Activated T-cell treated with anti-CD3 and anti-CD28 coated beads, Interleukin-2, amount 50 U/mL, for 24 hours (primary cell): ENCODE data around the gene PKN3.

Source experiments
- DNase-seq: peaks from one replicate; pipeline ENCODE4 v3.0.0-alpha.2; 2020
- H3K27ac Mint-ChIP-seq: 2 replicates; pipeline ENCODE4 v1.8.0; 2020; ENCODE audit warnings: mild to moderate bottlenecking, mixed read lengths
- H3K27me3 Mint-ChIP-seq: 2 replicates; pipeline ENCODE4 v1.8.0; 2020; ENCODE audit warnings: mixed read lengths
- H3K36me3 Mint-ChIP-seq: 2 replicates; pipeline ENCODE4 v1.8.0; 2020; ENCODE audit warnings: low read depth, mixed read lengths
- H3K4me1 Mint-ChIP-seq: 2 replicates; pipeline ENCODE4 v1.8.0; 2020; ENCODE audit warnings: low read depth, mixed read lengths
- H3K4me3 Mint-ChIP-seq: 2 replicates; pipeline ENCODE4 v1.8.0; 2020; ENCODE audit warnings: mild to moderate bottlenecking, moderate library complexity, mixed read lengths
- H3K9me3 Mint-ChIP-seq: 2 replicates; pipeline ENCODE4 v1.8.0; 2020; ENCODE audit warnings: mixed read lengths

The PKN3 gene

GRCh38 chr9:128718475-128718874, 16.2 kb downstream of the PKN3 start:
- DNase-seq: no peak
- Mint-ChIP-seq H3K36me3 (peaks cover 30% of the 10 kb centered on the region), H3K4me1 (peaks cover 14% of the 10 kb centered on the region), H3K27ac (no peak overlapping the region), H3K4me3 (no peak overlapping the region), H3K9me3 (no peaks in the 10 kb centered on the region), H3K27me3 (no peaks in the 10 kb centered on the region)

- Mint-ChIP-seq H3K27ac (no peak overlapping the region), H3K27me3 (no peaks in the 10 kb centered on the region), H3K9me3 (no peaks in the 10 kb centered on the region), H3K36me3 (peaks cover 39% of the 10 kb centered on the region), H3K4me1 (peaks cover 27% of the 10 kb centered on the region), H3K4me3 (no peak overlapping the region)
- no peak for DNase-seq
Measured at GRCh38 chr9:128719919-128720605, 17.8 kb downstream of the PKN3 start.

- Mint-ChIP-seq H3K27ac (peak overlapping the region; percentile 37), H3K27me3 (no peaks in the 10 kb centered on the region)
Measured at GRCh38 chr9:128720841-128721486, 18.7 kb downstream of the PKN3 start.

GRCh38 chr9:128721487-128722010, 19.2 kb downstream of the PKN3 start:
- Mint-ChIP-seq H3K27me3 (no peaks in the 10 kb centered on the region), H3K9me3 (no peaks in the 10 kb centered on the region), H3K4me1 (peaks cover 35% of the 10 kb centered on the region), H3K36me3 (peaks cover 39% of the 10 kb centered on the region), H3K4me3 (peak overlapping the region; percentile 33), H3K27ac (no peak overlapping the region)
- no peak for DNase-seq

More at GRCh38 chr9:128720841-128721486, 18.7 kb downstream of the PKN3 start:
- Mint-ChIP-seq H3K9me3 (no peaks in the 10 kb centered on the region), H3K36me3 (peaks cover 39% of the 10 kb centered on the region), H3K4me1 (peaks cover 32% of the 10 kb centered on the region), H3K4me3 (no peak overlapping the region)
- DNase-seq: no peak

GRCh38 chr9:128722380-128723351, 20.4 kb downstream of the PKN3 start:
- DNase-seq: no peak
- Mint-ChIP-seq H3K36me3 (peaks cover 39% of the 10 kb centered on the region), H3K4me1 (peaks cover 38% of the 10 kb centered on the region), H3K27ac (peak overlapping the region; percentile 86), H3K9me3 (no peaks in the 10 kb centered on the region), H3K4me3 (peak overlapping the region; percentile 86), H3K27me3 (no peaks in the 10 kb centered on the region)

- peaks cover 39% of the 10 kb centered on the region for H3K36me3 Mint-ChIP-seq
- H3K4me1 Mint-ChIP-seq: peaks cover 39% of the 10 kb centered on the region
- H3K27ac Mint-ChIP-seq: peak overlapping the region; percentile 86
- H3K9me3 Mint-ChIP-seq: no peaks in the 10 kb centered on the region
- H3K27me3 Mint-ChIP-seq: no peaks in the 10 kb centered on the region
- DNase-seq: no peak
- H3K4me3 Mint-ChIP-seq: peak overlapping the region; percentile 86
Measured at GRCh38 chr9:128723352-128723865, 21.1 kb downstream of the PKN3 start.

GRCh38 chr9:128723866-128724743, 21.8 kb downstream of the PKN3 start, which contains the start of gene ZDHHC12:
ZDHHC12 (minus strand) TSS chr9:128724127; CDS start chr9:128724093, 34 bp downstream.
- H3K9me3 Mint-ChIP-seq: no peaks in the 10 kb centered on the region
- peak within 1 kb of the TSS; percentile 86 for H3K4me3 Mint-ChIP-seq
- H3K36me3 Mint-ChIP-seq: peaks cover 39% of the 10 kb centered on the region
- H3K27ac Mint-ChIP-seq: peak within 1 kb of the TSS; percentile 94
- H3K27me3 Mint-ChIP-seq: no peaks in the 10 kb centered on the region
- H3K4me1 Mint-ChIP-seq: peaks cover 39% of the 10 kb centered on the region
- DNase-seq: peak; percentile 98

GRCh38 chr9:128724744-128725211, 22.5 kb downstream of the PKN3 start:
- Mint-ChIP-seq H3K36me3 (peaks cover 35% of the 10 kb centered on the region), H3K4me1 (peaks cover 39% of the 10 kb centered on the region), H3K4me3 (peak overlapping the region; percentile 86), H3K27ac (peak overlapping the region; percentile 94), H3K9me3 (no peaks in the 10 kb centered on the region), H3K27me3 (no peaks in the 10 kb centered on the region)
- DNase-seq: peak; percentile 55

- no peak overlapping the region for H3K4me3 Mint-ChIP-seq
- H3K27me3 Mint-ChIP-seq: no peaks in the 10 kb centered on the region
- no peaks in the 10 kb centered on the region for H3K9me3 Mint-ChIP-seq
- peak overlapping the region; percentile 24 for H3K27ac Mint-ChIP-seq
- peaks cover 30% of the 10 kb centered on the region for H3K4me1 Mint-ChIP-seq
- DNase-seq: no peak
- H3K36me3 Mint-ChIP-seq: peaks cover 24% of the 10 kb centered on the region
Measured at GRCh38 chr9:128727640-128728248, 25.4 kb downstream of the PKN3 start.

GRCh38 chr9:128728298-128728697, 26.0 kb downstream of the PKN3 start:
- H3K4me3 Mint-ChIP-seq: no peak overlapping the region
- peaks cover 29% of the 10 kb centered on the region for H3K36me3 Mint-ChIP-seq
- peaks cover 25% of the 10 kb centered on the region for H3K4me1 Mint-ChIP-seq
- H3K27me3 Mint-ChIP-seq: no peaks in the 10 kb centered on the region
- H3K9me3 Mint-ChIP-seq: no peaks in the 10 kb centered on the region
- no peak for DNase-seq
- no peak overlapping the region for H3K27ac Mint-ChIP-seq

- DNase-seq: no peak
- H3K27me3 Mint-ChIP-seq: no peaks in the 10 kb centered on the region
- H3K36me3 Mint-ChIP-seq: peaks cover 28% of the 10 kb centered on the region
- peak overlapping the region; percentile 11 for H3K27ac Mint-ChIP-seq
- H3K4me1 Mint-ChIP-seq: peaks cover 20% of the 10 kb centered on the region
- no peaks in the 10 kb centered on the region for H3K9me3 Mint-ChIP-seq
- no peak overlapping the region for H3K4me3 Mint-ChIP-seq
Measured at GRCh38 chr9:128729302-128729701, 27.0 kb downstream of the PKN3 start.

- Mint-ChIP-seq H3K4me1 (peaks cover 13% of the 10 kb centered on the region), H3K9me3 (no peaks in the 10 kb centered on the region), H3K27me3 (no peaks in the 10 kb centered on the region), H3K4me3 (no peak overlapping the region), H3K36me3 (peaks cover 27% of the 10 kb centered on the region), H3K27ac (peak overlapping the region; percentile 11)
- no peak for DNase-seq
Measured at GRCh38 chr9:128729766-128730517, 27.6 kb downstream of the PKN3 start.
